ENCODE data around the gene TNIP3.

Gene TNIP3

DNA sequence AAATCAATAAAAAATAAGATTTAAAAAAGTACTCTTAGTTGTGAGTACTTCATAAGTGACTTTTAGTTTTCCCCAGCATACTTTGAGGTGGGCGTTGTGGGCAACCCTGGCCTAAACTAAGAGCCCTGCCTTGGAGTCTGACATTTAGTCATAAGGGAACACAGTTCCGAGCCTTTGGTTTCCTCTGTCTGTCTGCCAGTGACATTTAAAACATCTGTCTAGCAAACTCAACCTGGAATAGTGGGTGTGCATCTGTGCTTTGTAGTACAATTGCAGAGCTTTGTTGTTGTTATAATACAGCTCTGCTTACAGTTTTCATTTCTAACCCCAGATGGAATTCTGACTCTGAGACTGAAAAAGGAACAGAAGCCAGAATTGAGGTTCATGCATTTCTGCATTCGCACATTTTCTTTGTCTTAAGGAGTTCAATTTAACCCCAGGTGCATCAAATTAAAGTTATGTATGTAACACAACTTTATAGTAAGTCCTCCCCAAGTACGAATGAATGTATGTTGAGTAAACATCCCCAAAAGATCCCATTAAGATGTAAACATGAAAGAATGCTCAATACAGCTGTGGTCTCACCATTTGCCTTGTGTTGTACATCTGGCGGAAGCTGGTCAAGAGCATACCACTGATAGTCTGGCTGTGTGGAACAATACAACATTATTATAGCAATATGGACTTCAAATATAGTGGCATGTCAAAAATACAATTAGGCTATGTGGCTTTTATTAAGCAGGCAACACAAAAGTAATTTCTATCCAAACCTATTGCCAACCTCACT is 25.9 kb downstream of the TNIP3 start:
- DNase-seq (ENCODE audit: low read depth) = no peak

- no peak for DNase-seq (ENCODE audit: low read depth)
These were observed 33.8 kb downstream of the TNIP3 start for GRCh38 chr4:121130326-121130660.

- no peak for DNase-seq (ENCODE audit: low read depth)
These were observed 34.4 kb downstream of the TNIP3 start for GRCh38 chr4:121129606-121130325.

GRCh38 chr4:121127100-121127499 is 37.0 kb downstream of the TNIP3 start:
- DNase-seq (ENCODE audit: low read depth) = no peak

DNA sequence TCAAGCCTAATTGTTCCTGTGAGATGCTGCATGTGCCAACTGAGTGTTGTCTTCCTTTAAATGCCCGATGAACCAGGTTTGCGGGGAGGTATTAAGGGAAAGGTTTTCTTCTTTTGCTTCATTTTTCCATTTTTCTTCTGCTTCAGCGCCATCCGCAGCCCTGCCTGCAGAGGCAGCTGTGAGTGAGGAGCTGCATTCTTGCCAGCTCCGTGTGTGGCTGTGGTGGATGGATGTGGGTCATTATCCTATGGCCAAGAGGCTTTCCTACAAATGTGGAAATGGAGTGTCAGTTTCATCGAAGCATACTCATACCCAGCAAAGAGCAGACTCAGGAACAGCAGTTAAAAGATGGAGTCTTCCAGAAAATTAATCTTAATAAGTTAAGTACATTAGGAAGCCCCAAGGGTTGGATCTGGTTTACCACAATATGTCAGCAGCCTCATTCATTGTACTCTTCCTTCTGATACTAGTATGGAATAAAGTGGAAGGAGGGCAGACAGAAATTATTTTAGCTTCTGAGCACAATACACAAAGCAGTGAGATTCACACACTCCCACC is 37.6 kb downstream of the TNIP3 start:
- DNase-seq (ENCODE audit: low read depth) = no peak

DNA sequence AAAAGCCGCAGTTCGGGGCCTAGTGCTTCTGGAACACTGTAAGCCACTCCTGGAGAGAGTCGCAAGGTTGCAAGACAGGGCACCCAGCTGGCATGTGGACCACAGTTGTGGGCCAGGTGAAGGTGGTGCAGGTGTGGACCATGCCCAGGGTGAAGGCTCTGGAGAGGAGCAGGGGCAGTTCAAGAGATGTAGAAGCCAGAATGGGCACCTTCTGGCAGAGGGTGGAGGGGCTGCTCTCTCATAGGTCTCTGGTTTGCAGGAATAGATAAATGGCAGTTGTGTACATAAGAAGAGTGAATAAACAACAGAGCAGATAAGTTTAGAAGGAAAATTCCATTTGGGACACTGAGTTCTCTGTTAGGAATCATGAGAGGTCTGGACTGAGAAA is 38.6 kb downstream of the TNIP3 start:
- no peak for DNase-seq (ENCODE audit: low read depth)

DNA sequence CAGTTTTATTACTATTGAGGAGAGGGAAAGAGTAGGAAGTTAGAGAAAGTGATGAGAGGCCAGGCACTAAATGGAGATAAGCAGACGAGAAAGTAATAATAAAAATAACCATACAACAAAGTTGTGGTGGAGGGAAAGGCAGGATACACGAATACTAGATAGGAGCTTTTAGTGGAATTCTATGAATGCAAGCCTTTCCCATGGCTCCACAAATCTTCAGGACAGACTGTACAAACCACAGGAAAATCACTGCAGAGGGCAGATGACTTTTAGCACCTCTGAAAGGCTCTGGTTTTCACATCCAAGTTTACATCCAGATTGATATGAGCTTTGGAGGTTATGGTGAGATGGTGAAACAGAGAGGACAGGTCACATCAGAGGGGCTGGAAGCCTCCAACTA is 41.5 kb downstream of the TNIP3 start:
- peak; percentile 74 for DNase-seq (ENCODE audit: low read depth)

- DNase-seq (ENCODE audit: low read depth) = no peak
These were observed 44.4 kb downstream of the TNIP3 start for GRCh38 chr4:121119715-121120114.

- no peak for DNase-seq (ENCODE audit: low read depth)
These were observed 45.8 kb downstream of the TNIP3 start for GRCh38 chr4:121118344-121118743.

DNA sequence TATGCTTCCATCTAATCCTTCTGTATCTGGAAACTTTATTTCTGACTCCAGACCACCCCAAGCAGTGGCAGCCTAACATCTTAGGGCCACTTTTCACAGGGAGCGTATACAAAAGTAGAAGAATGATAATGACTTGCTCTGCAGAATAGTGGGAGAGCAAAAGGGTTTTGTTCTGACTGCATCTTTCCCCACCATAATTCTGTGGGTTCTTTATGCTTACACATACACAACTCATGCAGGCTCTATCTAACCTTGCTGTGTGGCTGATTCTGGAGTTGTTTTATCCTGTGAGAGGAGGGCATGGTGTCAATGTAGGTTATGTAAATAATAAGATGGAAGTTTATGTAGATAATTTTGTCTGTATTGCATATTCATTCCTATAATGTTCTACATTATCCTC is 49.4 kb downstream of the TNIP3 start:
- no peak for DNase-seq (ENCODE audit: low read depth)

- DNase-seq (ENCODE audit: low read depth) = no peak
These were observed 51.6 kb downstream of the TNIP3 start for GRCh38 chr4:121112530-121112929.

DNA sequence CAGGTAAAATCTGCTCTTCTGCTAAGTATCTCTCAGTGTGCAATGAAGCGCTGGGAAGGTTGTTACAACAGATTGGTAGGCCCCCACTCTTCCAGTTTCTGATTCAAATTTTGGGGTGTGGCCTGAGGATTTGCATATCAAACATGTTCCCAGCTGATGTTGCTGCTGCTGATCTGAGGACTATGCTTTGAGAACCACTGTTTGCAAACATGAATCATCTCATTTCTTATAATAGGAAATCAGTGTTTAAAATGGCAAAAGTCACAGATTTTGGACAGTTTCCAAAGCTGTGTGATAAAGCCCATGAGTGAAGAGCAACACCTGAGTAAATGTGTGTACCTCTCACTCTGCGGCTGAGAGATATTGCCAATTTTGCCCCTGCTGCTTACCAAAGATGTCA is 55.6 kb downstream of the TNIP3 start:
- no peak for DNase-seq (ENCODE audit: low read depth)

- DNase-seq (ENCODE audit: low read depth) = no peak
These were observed 56.6 kb downstream of the TNIP3 start for GRCh38 chr4:121107507-121107906.

DNA sequence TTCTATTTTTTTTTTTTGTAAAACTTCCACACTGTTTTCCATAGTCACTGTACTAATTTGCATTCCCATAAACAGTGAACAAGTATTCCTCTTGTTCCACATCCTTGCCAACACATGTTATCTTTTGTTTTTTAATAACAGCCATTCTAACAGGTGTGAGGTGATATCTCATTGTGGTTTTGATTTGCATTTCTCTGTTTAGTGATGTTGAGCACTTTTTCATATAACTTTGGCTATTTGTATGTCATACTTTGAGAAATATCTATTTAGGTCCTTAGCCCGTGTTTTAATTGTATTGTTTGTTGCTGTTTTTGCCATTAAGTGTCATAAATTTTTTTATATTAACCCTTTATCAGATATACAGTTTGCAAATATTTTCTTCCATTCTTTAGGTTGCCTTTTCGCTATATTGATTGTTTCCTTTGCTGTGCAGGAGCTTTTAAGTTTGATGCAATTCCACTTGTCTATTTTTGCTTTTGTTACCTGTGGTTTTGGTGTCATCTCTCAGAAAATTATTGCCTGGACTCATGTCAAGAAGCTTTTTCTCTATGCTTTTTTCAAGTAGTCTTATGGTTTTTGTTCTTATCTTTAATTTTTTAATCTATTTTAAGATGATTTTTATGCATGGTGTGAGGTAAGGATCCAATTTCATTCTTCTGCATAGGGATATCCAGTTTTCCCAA is 63.9 kb downstream of the TNIP3 start:
- no peak for DNase-seq (ENCODE audit: low read depth)

DNA sequence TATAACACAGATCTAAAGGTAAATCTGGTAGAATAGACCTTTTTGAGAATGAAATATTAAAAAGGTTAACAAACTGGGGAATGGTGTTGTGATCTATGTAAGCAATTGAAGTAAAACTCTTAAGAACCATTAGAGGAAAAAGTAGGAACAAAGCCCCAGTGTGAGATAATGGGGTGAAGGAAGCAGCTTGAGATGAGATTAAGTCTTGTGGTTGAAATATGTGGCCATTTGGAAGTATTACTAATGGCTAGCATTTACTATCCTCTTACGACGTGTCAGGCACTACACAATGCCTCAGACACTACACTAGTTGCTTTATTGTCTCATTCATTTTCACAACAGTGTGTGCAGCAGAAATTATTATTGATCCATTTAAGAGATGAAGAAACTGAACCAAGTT is 65.9 kb downstream of the TNIP3 start:
- DNase-seq (ENCODE audit: low read depth) = no peak

DNA sequence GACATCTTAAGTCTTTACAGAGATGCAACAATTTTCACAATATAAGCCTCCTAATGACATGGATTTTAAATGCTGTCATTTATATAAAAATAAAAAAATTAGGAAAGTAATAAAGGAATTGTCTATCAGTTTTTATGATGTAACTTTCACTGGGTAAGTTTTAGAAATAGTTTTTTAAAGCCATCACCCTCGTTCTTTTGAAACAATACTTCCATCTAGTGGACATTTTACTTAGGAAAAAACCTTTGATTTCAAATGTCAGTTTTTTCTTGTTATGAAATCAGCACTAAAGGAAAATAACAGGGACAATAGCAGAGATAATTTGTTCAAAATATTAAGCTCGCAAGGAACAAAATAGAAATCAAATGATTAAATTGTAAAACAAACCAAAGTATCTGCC is 67.5 kb downstream of the TNIP3 start:
- DNase-seq (ENCODE audit: low read depth) = peak; percentile 52

GRCh38 chr4:121096191-121096590 is 67.9 kb downstream of the TNIP3 start:
- DNase-seq (ENCODE audit: low read depth) = no peak

DNA sequence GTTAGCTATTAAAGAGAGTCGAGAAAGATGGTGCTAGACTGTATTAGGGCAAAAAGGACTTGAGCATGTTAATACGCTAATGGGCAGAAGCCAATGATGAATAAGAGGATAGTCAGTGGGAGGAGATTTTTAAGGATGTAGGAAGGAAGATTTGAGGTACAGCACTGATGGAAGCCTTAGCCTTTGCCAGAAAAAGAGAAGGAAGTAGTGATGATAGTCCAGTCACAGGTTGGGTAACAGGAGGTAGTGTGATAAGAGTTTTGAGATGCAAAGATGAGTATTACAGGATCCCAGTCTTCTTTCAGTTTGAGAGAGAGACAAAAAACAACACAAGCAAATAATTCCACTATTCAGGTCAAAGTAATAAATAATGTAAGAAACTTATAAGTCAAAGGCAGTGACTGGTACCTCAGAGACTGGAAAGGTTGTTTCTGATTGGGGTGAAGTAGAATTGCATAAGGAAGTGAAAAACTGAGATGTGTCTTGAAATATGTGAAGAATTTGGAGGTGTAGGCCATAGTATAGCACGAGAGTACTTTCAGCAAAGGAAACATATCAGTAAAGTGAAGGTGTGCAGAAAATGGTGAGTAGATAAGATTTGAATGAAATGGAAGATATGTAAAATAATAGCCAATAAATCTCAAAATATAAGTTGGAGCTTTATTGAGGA is 69.7 kb downstream of the TNIP3 start:
- DNase-seq (ENCODE audit: low read depth) = no peak

- DNase-seq (ENCODE audit: low read depth) = no peak
These were observed 70.9 kb downstream of the TNIP3 start for GRCh38 chr4:121093261-121093660.

- DNase-seq (ENCODE audit: low read depth) = no peak
These were observed 72.2 kb downstream of the TNIP3 start for GRCh38 chr4:121091941-121092340.

- DNase-seq (ENCODE audit: low read depth) = no peak
These were observed 75.3 kb downstream of the TNIP3 start for GRCh38 chr4:121088867-121089266.
